Naive thymus-derived CD8-positive, alpha-beta T cell (primary cell): ENCODE data around the gene CHD2. TPM values are rescaled to one million over a fixed set of nuclear protein-coding genes. Genes with fewer than 3 reads are reported as not detected.

Experiments
- ATAC-seq, 2 donors: fragments of 150-1000 bp; cut with Tn5 transposase in 1 of 2; sonication (Bioruptor Pico), chemical (Tn5 transposase) in 1 of 2; 1 replicate in 1 of 2; 2 replicates in 1 of 2; pipeline ENCODE4 v1.10.0; 2021; ENCODE audit warnings: mild to moderate bottlenecking in 2 of 2, moderate library complexity in 2 of 2
- POLR2A ChIA-PET: fragments of 350-600 bp; sonication (Branson Sonifier 250); formaldehyde crosslinking; loops from one replicate; lab custom pipeline; 2021; ENCODE audit warnings: antibody characterized with exemption; lab: Charles Lee
- DNase-seq, 10 donors: peaks; one replicate each; pipeline versions ENCODE4 v3.0.0 to v3.0.0-alpha.2; 2020 to 2022
- H3K27ac Mint-ChIP-seq, 10 donors: one replicate each; pipeline ENCODE4 v1.8.0; 2020 to 2022; ENCODE audit warnings: mild to moderate bottlenecking in 10 of 10, mixed read lengths in 10 of 10, moderate library complexity in 4 of 10, inconsistent platforms in 1 of 10
- H3K27me3 Mint-ChIP-seq, 5 donors: one replicate each; pipeline ENCODE4 v1.8.0; 2021 to 2022; ENCODE audit warnings: mixed read lengths in 5 of 5
- H3K36me3 Mint-ChIP-seq, 3 donors: one replicate each; pipeline ENCODE4 v1.8.0; 2020 to 2022; ENCODE audit warnings: mixed read lengths in 3 of 3, mild to moderate bottlenecking in 2 of 3, inconsistent platforms in 1 of 3
- H3K4me1 Mint-ChIP-seq, 4 donors: one replicate each; pipeline ENCODE4 v1.8.0; 2021 to 2022; ENCODE audit warnings: mixed read lengths in 4 of 4
- H3K4me3 Mint-ChIP-seq, 10 donors: one replicate each; pipeline ENCODE4 v1.8.0; 2020 to 2022; ENCODE audit warnings: mild to moderate bottlenecking in 10 of 10, mixed read lengths in 10 of 10, moderate library complexity in 6 of 10, inconsistent platforms in 1 of 10
- H3K9me3 Mint-ChIP-seq, 9 donors: one replicate each; pipeline ENCODE4 v1.8.0; 2020 to 2022; ENCODE audit warnings: mixed read lengths in 9 of 9, mild to moderate bottlenecking in 3 of 9, inconsistent platforms in 1 of 9, moderate library complexity in 1 of 9
- polyA plus RNA-seq, 3 donors: library from polyadenylated mRNA; unstranded; fragments of 300-500 nt; fragmentation: Illumina TruSeq; gene quantifications; one replicate each; pipeline ENCODE4 v1.2.3, GENCODE V29; 2021
- total RNA-seq, 8 experiments: library from RNA in 2 of 8; stranded (reverse) in 2 of 8; gene quantifications; one replicate each; pipeline ENCODE4 v1.2.3 and lab custom pipeline; 2021 to 2026

The CHD2 gene
- total and polyA plus RNA-seq, 5 experiments from 2014 or later: 53.1 to 427 (median 101) TPM

GRCh38 chr15:92879949-92880725 lies 20.0 kb upstream of the CHD2 start:
- DNase-seq: peak in 4 of 10 donors; percentile 29 to 61 (median 44)
- Mint-ChIP-seq H3K4me3 (peak overlapping the region; percentile 29 to 96 (median 86)), H3K27ac (peak overlapping the region; percentile 96 to 100 (median 99)), H3K36me3 (peaks cover 16 to 19% (median 17%) of the 10 kb centered on the region in 3 donors), H3K9me3 (peaks cover 0 to 6% (median 0%) of the 10 kb centered on the region in 9 donors), H3K4me1 (peaks cover 37 to 56% (median 54%) of the 10 kb centered on the region in 4 donors), H3K27me3 (no peaks in the 10 kb centered on the region)
- POLR2A ChIA-PET: interaction anchor here (0.6 to 20.3 kb wide), 17 partner anchors 8 to 96 kb away, joined by 3 to 681 read pairs (median 42); partner anchors contain the start of gene CHD2
- no peak for ATAC-seq

- peak overlapping the region; percentile 96 to 100 (median 99) for H3K27ac Mint-ChIP-seq
- peaks cover 37 to 59% (median 55%) of the 10 kb centered on the region in 4 donors for H3K4me1 Mint-ChIP-seq
- peaks cover 0 to 6% (median 0%) of the 10 kb centered on the region in 9 donors for H3K9me3 Mint-ChIP-seq
- ATAC-seq: no peak
- H3K4me3 Mint-ChIP-seq: peak overlapping the region; percentile 81 to 96 (median 90)
- POLR2A ChIA-PET: interaction anchor here (0.6 to 20.3 kb wide), 17 partner anchors 8 to 96 kb away, joined by 3 to 681 read pairs (median 53); partner anchors contain the start of gene CHD2
- DNase-seq: no peak
- no peaks in the 10 kb centered on the region for H3K27me3 Mint-ChIP-seq
- peaks cover 16 to 23% (median 19%) of the 10 kb centered on the region in 3 donors for H3K36me3 Mint-ChIP-seq
These were observed 19.3 kb upstream of the CHD2 start for GRCh38 chr15:92880796-92881195.

- POLR2A ChIA-PET: interaction anchor here (0.6 to 20.3 kb wide), 17 partner anchors 8 to 167 kb away, joined by 3 to 681 read pairs (median 53); partner anchors contain the start of gene CHD2
- Mint-ChIP-seq H3K4me3 (peak overlapping the region; percentile 81 to 96 (median 90)), H3K9me3 (peaks cover 0 to 6% (median 0%) of the 10 kb centered on the region in 9 donors), H3K36me3 (peaks cover 18 to 27% (median 22%) of the 10 kb centered on the region in 3 donors), H3K27ac (peak overlapping the region; percentile 96 to 100 (median 99)), H3K27me3 (no peaks in the 10 kb centered on the region), H3K4me1 (peaks cover 38 to 64% (median 59%) of the 10 kb centered on the region in 4 donors)
- DNase-seq: peak in 1 of 10 donors; percentile 38
- no peak for ATAC-seq
These were observed 18.8 kb upstream of the CHD2 start for GRCh38 chr15:92881211-92881754.

GRCh38 chr15:92881802-92882696 lies 18.1 kb upstream of the CHD2 start:
- Mint-ChIP-seq H3K27me3 (no peaks in the 10 kb centered on the region), H3K4me3 (peak overlapping the region; percentile 81 to 96 (median 90)), H3K36me3 (peaks cover 26 to 34% (median 29%) of the 10 kb centered on the region in 3 donors), H3K4me1 (peaks cover 40 to 72% (median 63%) of the 10 kb centered on the region in 4 donors), H3K27ac (peak overlapping the region; percentile 96 to 100 (median 99)), H3K9me3 (peaks cover 0 to 6% (median 0%) of the 10 kb centered on the region in 9 donors)
- POLR2A ChIA-PET: interaction anchor here (0.6 to 20.3 kb wide), 24 partner anchors 12 to 167 kb away, joined by 3 to 681 read pairs (median 18); partner anchors contain the start of gene CHD2
- ATAC-seq: peak; percentile 83 to 86
- DNase-seq: peak; percentile 97 to 99 (median 98)

- Mint-ChIP-seq H3K27ac (peak overlapping the region in 9 of 10 donors; percentile 76 to 100 (median 99)), H3K27me3 (no peaks in the 10 kb centered on the region), H3K4me3 (peak overlapping the region; percentile 74 to 96 (median 88)), H3K4me1 (peaks cover 40 to 74% (median 62%) of the 10 kb centered on the region in 4 donors), H3K36me3 (peaks cover 29 to 40% (median 29%) of the 10 kb centered on the region in 3 donors), H3K9me3 (peaks cover 0 to 6% (median 0%) of the 10 kb centered on the region in 9 donors)
- ATAC-seq (peak; percentile 73 to 74), DNase-seq (no peak)
- POLR2A ChIA-PET: interaction anchor here (0.6 to 20.3 kb wide), 24 partner anchors 8 to 149 kb away, joined by 3 to 681 read pairs (median 18); partner anchors contain the start of gene CHD2
These were observed 17.4 kb upstream of the CHD2 start for GRCh38 chr15:92882697-92883162.

- H3K4me1 Mint-ChIP-seq: peaks cover 38 to 75% (median 61%) of the 10 kb centered on the region in 4 donors
- peaks cover 29 to 45% (median 32%) of the 10 kb centered on the region in 3 donors for H3K36me3 Mint-ChIP-seq
- H3K9me3 Mint-ChIP-seq: peaks cover 0 to 6% (median 0%) of the 10 kb centered on the region in 9 donors
- H3K27me3 Mint-ChIP-seq: no peaks in the 10 kb centered on the region
- DNase-seq: peak; percentile 26 to 89 (median 71)
- peak overlapping the region; percentile 92 to 99 (median 98) for H3K27ac Mint-ChIP-seq
- POLR2A ChIA-PET: interaction anchor here (0.7 to 20.3 kb wide), 19 partner anchors 9 to 149 kb away, joined by 3 to 681 read pairs (median 42); partner anchors contain the start of gene CHD2
- peak overlapping the region; percentile 91 to 98 (median 95) for H3K4me3 Mint-ChIP-seq
- ATAC-seq: peak; percentile 5 to 37
These were observed 16.8 kb upstream of the CHD2 start for GRCh38 chr15:92883163-92883875.

- peaks cover 36 to 75% (median 57%) of the 10 kb centered on the region in 4 donors for H3K4me1 Mint-ChIP-seq
- ATAC-seq (no peak), DNase-seq (no peak)
- POLR2A ChIA-PET: interaction anchor here (1.2 to 20.3 kb wide), 15 partner anchors 10 to 150 kb away, joined by 3 to 681 read pairs (median 138); partner anchors contain the start of gene CHD2
- H3K27me3 Mint-ChIP-seq: no peaks in the 10 kb centered on the region
- peak overlapping the region; percentile 91 to 98 (median 95) for H3K4me3 Mint-ChIP-seq
- H3K9me3 Mint-ChIP-seq: peaks cover 0 to 6% (median 0%) of the 10 kb centered on the region in 9 donors
- H3K36me3 Mint-ChIP-seq: peaks cover 29 to 50% (median 34%) of the 10 kb centered on the region in 3 donors
- peak overlapping the region; percentile 92 to 99 (median 98) for H3K27ac Mint-ChIP-seq
These were observed 16.2 kb upstream of the CHD2 start for GRCh38 chr15:92883876-92884435.

- Mint-ChIP-seq H3K27me3 (no peaks in the 10 kb centered on the region), H3K4me1 (peaks cover 36 to 72% (median 55%) of the 10 kb centered on the region in 4 donors), H3K9me3 (peaks cover 0 to 6% (median 0%) of the 10 kb centered on the region in 9 donors), H3K27ac (peak overlapping the region; percentile 92 to 99 (median 98)), H3K4me3 (peak overlapping the region; percentile 91 to 98 (median 95)), H3K36me3 (peaks cover 29 to 56% (median 36%) of the 10 kb centered on the region in 3 donors)
- DNase-seq (peak in 2 of 10 donors; percentile 31 to 44), ATAC-seq (no peak)
- POLR2A ChIA-PET: interaction anchor here (0.6 to 20.3 kb wide), 11 partner anchors 10 to 93 kb away, joined by 3 to 681 read pairs (median 183); partner anchors contain the start of gene CHD2
These were observed 15.5 kb upstream of the CHD2 start for GRCh38 chr15:92884436-92885223.

GRCh38 chr15:92885224-92886041 lies 14.7 kb upstream of the CHD2 start:
- no peaks in the 10 kb centered on the region for H3K27me3 Mint-ChIP-seq

More at GRCh38 chr15:92885224-92886041, 14.7 kb upstream of the CHD2 start:
- Mint-ChIP-seq H3K36me3 (peaks cover 34 to 64% (median 43%) of the 10 kb centered on the region in 3 donors), H3K4me1 (peaks cover 34 to 70% (median 55%) of the 10 kb centered on the region in 4 donors), H3K9me3 (peaks cover 0 to 6% (median 0%) of the 10 kb centered on the region in 9 donors), H3K27ac (peak overlapping the region; percentile 92 to 99 (median 98)), H3K4me3 (peak overlapping the region; percentile 91 to 98 (median 95))
- peak in 1 of 10 donors; percentile 4 for DNase-seq
- POLR2A ChIA-PET: interaction anchor here (0.6 to 20.3 kb wide), 8 partner anchors 9 to 94 kb away, joined by 3 to 681 read pairs (median 196); partner anchors contain the start of gene CHD2
- no peak for ATAC-seq
